ENCODE measurements around the gene PCGF6.
"Not testable (repeated sequence)": the region's sequence is repeated elsewhere in the genome, so short reads cannot be mapped to it uniquely, and the experiment has no call there.

The PCGF6 gene

GRCh38 chr10:103258928-103259327 lies 92.0 kb downstream of the PCGF6 start:
- in situ Hi-C loops (cut with MboI; ENCODE audit: low sequenced_read_pairs), result not testable (repeated sequence)

GRCh38 chr10:103257812-103258211 lies 93.1 kb downstream of the PCGF6 start:
- in situ Hi-C loops (cut with MboI; ENCODE audit: low sequenced_read_pairs), result no loop called here

- in situ Hi-C loops (cut with MboI; ENCODE audit: low sequenced_read_pairs), result no loop called here
These were observed 94.3 kb downstream of the PCGF6 start for GRCh38 chr10:103256613-103257012.

GRCh38 chr10:103254538-103255325 lies 96.2 kb downstream of the PCGF6 start:
- in situ Hi-C loops (cut with MboI; ENCODE audit: low sequenced_read_pairs), result no loop called here

- in situ Hi-C loops (cut with MboI; ENCODE audit: low sequenced_read_pairs), result no loop called here
These were observed 96.8 kb downstream of the PCGF6 start for GRCh38 chr10:103254113-103254512.
